ENCODE data around the gene TMPRSS4. TPM values are rescaled to one million over a fixed set of nuclear protein-coding genes. Genes with fewer than 3 reads are reported as not detected.

The TMPRSS4 gene
- total and polyA plus RNA-seq, 4 donors = 0.08 to 0.33 (median 0.24) TPM; not detected in 1

- TF ChIP-seq EGR1 (IDR thresholded peaks at IDR 0.05; ENCODE audit: low read depth in 2 of 2) (no peak), RXRA (IDR thresholded peaks at IDR 0.05) (no peak), YY1 (IDR thresholded peaks at IDR 0.05) (no peak), RAD21 (IDR thresholded peaks at IDR 0.05) (no peak), HNF4G (IDR thresholded peaks at IDR 0.05) (no peak)
- TF ChIP-seq, protein P1, sequence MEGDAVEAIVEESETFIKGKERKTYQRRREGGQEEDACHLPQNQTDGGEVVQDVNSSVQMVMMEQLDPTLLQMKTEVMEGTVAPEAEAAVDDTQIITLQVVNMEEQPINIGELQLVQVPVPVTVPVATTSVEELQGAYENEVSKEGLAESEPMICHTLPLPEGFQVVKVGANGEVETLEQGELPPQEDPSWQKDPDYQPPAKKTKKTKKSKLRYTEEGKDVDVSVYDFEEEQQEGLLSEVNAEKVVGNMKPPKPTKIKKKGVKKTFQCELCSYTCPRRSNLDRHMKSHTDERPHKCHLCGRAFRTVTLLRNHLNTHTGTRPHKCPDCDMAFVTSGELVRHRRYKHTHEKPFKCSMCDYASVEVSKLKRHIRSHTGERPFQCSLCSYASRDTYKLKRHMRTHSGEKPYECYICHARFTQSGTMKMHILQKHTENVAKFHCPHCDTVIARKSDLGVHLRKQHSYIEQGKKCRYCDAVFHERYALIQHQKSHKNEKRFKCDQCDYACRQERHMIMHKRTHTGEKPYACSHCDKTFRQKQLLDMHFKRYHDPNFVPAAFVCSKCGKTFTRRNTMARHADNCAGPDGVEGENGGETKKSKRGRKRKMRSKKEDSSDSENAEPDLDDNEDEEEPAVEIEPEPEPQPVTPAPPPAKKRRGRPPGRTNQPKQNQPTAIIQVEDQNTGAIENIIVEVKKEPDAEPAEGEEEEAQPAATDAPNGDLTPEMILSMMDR (IDR thresholded peaks at IDR 0.05; ENCODE audit: low read depth, low read length, missing input control) = no peak
Observed at GRCh38 chr11:118111019-118111743, 34.3 kb downstream of the TMPRSS4 start (continued).

DNA sequence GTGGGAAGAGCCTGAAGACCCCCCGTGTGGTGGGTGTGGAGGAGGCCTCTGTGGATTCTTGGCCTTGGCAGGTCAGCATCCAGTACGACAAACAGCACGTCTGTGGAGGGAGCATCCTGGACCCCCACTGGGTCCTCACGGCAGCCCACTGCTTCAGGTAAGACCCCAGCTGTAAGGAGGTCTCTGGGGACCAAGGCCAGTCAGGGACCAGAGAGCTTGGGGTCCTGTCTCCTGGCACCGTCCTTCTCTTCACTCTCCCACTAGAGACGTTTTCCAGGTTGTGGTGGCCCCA is 34.8 kb downstream of the TMPRSS4 start:
- no peak for DNase-seq (ENCODE audit: low spot score)
- 86% methylated on average over 6 of the region's 6 CpGs for WGBS
- H3K9ac ChIP-seq (ENCODE audit: low read depth in 1 of 2, low read length in 2 of 2) = no peak overlapping the region
- H3K4me3 ChIP-seq (ENCODE audit: low read depth in 1 of 3, low read length in 3 of 3) = no peak overlapping the region
- TF ChIP-seq RXRA (IDR thresholded peaks at IDR 0.05) = no peak
- no peak for TF ChIP-seq TAF1 (conservative IDR thresholded peaks at IDR 0.05)
- TF ChIP-seq, protein P1 (IDR thresholded peaks at IDR 0.05; ENCODE audit: low read depth, low read length, missing input control) = no peak
- TF ChIP-seq NR2F2 (IDR thresholded peaks at IDR 0.05) = no peak
- TF ChIP-seq YY1 (IDR thresholded peaks at IDR 0.05) = no peak
- TF ChIP-seq HNF4G (IDR thresholded peaks at IDR 0.05) = no peak
- TF ChIP-seq GABPA (IDR thresholded peaks at IDR 0.05 in 1 of 2, conservative IDR thresholded peaks at IDR 0.05 in 1 of 2) = no peak
- no peak for TF ChIP-seq FOXA1 (IDR thresholded peaks at IDR 0.05)
- TF ChIP-seq FOXA2 (IDR thresholded peaks at IDR 0.05) = no peak
- TF ChIP-seq SP1 (IDR thresholded peaks at IDR 0.05) = no peak
- TF ChIP-seq, protein P2, sequence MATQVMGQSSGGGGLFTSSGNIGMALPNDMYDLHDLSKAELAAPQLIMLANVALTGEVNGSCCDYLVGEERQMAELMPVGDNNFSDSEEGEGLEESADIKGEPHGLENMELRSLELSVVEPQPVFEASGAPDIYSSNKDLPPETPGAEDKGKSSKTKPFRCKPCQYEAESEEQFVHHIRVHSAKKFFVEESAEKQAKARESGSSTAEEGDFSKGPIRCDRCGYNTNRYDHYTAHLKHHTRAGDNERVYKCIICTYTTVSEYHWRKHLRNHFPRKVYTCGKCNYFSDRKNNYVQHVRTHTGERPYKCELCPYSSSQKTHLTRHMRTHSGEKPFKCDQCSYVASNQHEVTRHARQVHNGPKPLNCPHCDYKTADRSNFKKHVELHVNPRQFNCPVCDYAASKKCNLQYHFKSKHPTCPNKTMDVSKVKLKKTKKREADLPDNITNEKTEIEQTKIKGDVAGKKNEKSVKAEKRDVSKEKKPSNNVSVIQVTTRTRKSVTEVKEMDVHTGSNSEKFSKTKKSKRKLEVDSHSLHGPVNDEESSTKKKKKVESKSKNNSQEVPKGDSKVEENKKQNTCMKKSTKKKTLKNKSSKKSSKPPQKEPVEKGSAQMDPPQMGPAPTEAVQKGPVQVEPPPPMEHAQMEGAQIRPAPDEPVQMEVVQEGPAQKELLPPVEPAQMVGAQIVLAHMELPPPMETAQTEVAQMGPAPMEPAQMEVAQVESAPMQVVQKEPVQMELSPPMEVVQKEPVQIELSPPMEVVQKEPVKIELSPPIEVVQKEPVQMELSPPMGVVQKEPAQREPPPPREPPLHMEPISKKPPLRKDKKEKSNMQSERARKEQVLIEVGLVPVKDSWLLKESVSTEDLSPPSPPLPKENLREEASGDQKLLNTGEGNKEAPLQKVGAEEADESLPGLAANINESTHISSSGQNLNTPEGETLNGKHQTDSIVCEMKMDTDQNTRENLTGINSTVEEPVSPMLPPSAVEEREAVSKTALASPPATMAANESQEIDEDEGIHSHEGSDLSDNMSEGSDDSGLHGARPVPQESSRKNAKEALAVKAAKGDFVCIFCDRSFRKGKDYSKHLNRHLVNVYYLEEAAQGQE (IDR thresholded peaks at IDR 0.05) = no peak
- TF ChIP-seq ATF3 (IDR thresholded peaks at IDR 0.05) = no peak
- no peak for TF ChIP-seq HNF4A (conservative IDR thresholded peaks at IDR 0.05)
- no peak for TF ChIP-seq MAX (IDR thresholded peaks at IDR 0.05)
- TF ChIP-seq EGR1 (IDR thresholded peaks at IDR 0.05; ENCODE audit: low read depth in 2 of 2) = no peak
- TF ChIP-seq RAD21 (IDR thresholded peaks at IDR 0.05) = no peak
- TF ChIP-seq, protein P3, sequence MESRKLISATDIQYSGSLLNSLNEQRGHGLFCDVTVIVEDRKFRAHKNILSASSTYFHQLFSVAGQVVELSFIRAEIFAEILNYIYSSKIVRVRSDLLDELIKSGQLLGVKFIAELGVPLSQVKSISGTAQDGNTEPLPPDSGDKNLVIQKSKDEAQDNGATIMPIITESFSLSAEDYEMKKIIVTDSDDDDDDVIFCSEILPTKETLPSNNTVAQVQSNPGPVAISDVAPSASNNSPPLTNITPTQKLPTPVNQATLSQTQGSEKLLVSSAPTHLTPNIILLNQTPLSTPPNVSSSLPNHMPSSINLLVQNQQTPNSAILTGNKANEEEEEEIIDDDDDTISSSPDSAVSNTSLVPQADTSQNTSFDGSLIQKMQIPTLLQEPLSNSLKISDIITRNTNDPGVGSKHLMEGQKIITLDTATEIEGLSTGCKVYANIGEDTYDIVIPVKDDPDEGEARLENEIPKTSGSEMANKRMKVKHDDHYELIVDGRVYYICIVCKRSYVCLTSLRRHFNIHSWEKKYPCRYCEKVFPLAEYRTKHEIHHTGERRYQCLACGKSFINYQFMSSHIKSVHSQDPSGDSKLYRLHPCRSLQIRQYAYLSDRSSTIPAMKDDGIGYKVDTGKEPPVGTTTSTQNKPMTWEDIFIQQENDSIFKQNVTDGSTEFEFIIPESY (IDR thresholded peaks at IDR 0.05) = no peak
- no peak for TF ChIP-seq JUND (IDR thresholded peaks at IDR 0.05)
- H3K27me3 ChIP-seq (ENCODE audit: control insufficient read depth in 4 of 4, insufficient read depth in 4 of 4, low read length in 3 of 4) = no peaks in the 10 kb centered on the region
- no peaks in the 10 kb centered on the region for H3K36me3 ChIP-seq (ENCODE audit: control insufficient read depth in 4 of 4, insufficient read depth in 3 of 4, low read depth in 1 of 4, low read length in 3 of 4)
- H3K27ac ChIP-seq (ENCODE audit: low read depth in 1 of 2, low read length in 2 of 2) = no peak overlapping the region
- no peaks in the 10 kb centered on the region for H3K9me3 ChIP-seq (ENCODE audit: control insufficient read depth in 4 of 4, low read length in 3 of 4)
- no peaks in the 10 kb centered on the region for H3K4me1 ChIP-seq (ENCODE audit: control insufficient read depth in 4 of 4, insufficient read depth in 4 of 4, low read length in 3 of 4)
